Occipital lobe (tissue), 2 donors: ENCODE results near the gene PGRMC2. TPM values are rescaled to one million over a fixed set of nuclear protein-coding genes. Genes with fewer than 3 reads are reported as not detected.

Experiments
- DNase-seq: peaks from one replicate; lab custom pipeline; 2025; lab: John Stamatoyannopoulos, UW
- total RNA-seq: library from RNA; depleted of rRNA; stranded (reverse); fragments of >200 nt; gene quantifications from one replicate; pipeline ENCODE4 v1.2.3, GENCODE V29; 2014

PGRMC2 gene
- total RNA-seq, result 31.0 TPM

- DNase-seq, result no peak
These were observed at the start of gene PGRMC2 for GRCh38 chr4:128287141-128287870. Gene PGRMC2, minus strand, starts transcription at chr4:128287813. Its CDS starts 23 bp downstream, at chr4:128287790.

GRCh38 chr4:128335541-128335940 lies 47.9 kb upstream of the PGRMC2 start:
- no peak for DNase-seq

- no peak for DNase-seq
These were observed 46.6 kb upstream of the PGRMC2 start for GRCh38 chr4:128334256-128334655.

- DNase-seq, result no peak
These were observed 45.9 kb upstream of the PGRMC2 start for GRCh38 chr4:128333309-128334018.

GRCh38 chr4:128332081-128332480 lies 44.5 kb upstream of the PGRMC2 start:
- no peak for DNase-seq

- DNase-seq, result no peak
These were observed 42.0 kb upstream of the PGRMC2 start for GRCh38 chr4:128329638-128330037.

- DNase-seq, result no peak
These were observed 40.5 kb upstream of the PGRMC2 start for GRCh38 chr4:128328106-128328505.

- DNase-seq, result no peak
These were observed 35.8 kb upstream of the PGRMC2 start for GRCh38 chr4:128323401-128323800.

- DNase-seq, result no peak
These were observed 35.4 kb upstream of the PGRMC2 start for GRCh38 chr4:128322986-128323385.

GRCh38 chr4:128322311-128322710 lies 34.7 kb upstream of the PGRMC2 start:
- no peak for DNase-seq

- DNase-seq, result no peak
These were observed 33.0 kb upstream of the PGRMC2 start for GRCh38 chr4:128320656-128321055.

GRCh38 chr4:128315756-128316520 lies 28.3 kb upstream of the PGRMC2 start:
- no peak for DNase-seq

GRCh38 chr4:128311659-128312403 lies 24.2 kb upstream of the PGRMC2 start:
- DNase-seq, result no peak

GRCh38 chr4:128310266-128310697 lies 22.7 kb upstream of the PGRMC2 start:
- no peak for DNase-seq

GRCh38 chr4:128309585-128309984 lies 22.0 kb upstream of the PGRMC2 start:
- no peak for DNase-seq

GRCh38 chr4:128308986-128309385 lies 21.4 kb upstream of the PGRMC2 start:
- DNase-seq, result no peak

- DNase-seq, result no peak
These were observed 19.5 kb upstream of the PGRMC2 start for GRCh38 chr4:128307123-128307571.

- DNase-seq, result no peak
These were observed 18.3 kb upstream of the PGRMC2 start for GRCh38 chr4:128305942-128306341.

- DNase-seq, result no peak
These were observed 16.4 kb upstream of the PGRMC2 start for GRCh38 chr4:128303986-128304385.

- DNase-seq, result no peak
These were observed 15.8 kb upstream of the PGRMC2 start for GRCh38 chr4:128303405-128303785.

- DNase-seq, result no peak
These were observed 14.4 kb upstream of the PGRMC2 start for GRCh38 chr4:128301979-128302378.
